Measurements from ENCODE around the gene HES1.

DNA sequence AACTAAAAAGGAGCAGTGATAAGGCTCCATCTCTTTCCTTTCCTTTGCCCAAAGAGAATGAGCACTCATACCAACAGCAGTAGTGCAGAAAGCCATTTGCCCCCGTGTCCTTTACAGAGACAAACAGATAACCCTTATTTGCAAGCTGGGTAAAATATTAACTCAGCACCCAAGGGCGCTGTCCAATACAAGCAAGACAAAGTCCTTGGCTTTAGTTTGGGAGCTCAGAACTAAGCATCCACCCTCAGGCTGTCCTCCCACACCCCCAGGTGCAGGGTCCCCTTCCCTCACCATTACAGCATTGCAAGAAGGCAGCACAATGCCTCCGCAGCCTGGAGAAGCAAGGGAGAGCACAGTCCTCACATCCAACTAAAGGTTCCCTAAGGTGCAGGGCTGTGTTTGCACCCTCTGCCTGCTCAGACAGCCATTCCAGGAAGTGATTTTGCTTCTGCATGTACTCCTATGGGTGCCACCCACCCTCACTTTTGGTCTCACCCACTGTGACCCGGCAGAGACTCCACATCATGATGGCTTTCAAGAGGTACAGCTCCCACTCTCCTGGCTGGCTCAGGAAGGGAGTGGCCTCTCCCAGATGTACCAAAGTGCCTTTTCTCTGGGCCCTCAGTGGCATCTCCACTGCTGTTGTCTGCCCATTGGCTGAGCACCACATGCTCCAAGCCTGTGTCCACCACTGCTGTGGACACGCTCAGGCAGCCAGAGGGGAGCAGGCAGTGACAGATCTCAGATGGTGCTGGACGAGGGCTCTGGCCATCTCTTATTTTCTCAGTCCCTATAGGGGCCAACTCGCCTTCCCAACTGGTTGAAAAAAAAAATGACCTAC, 34.1 kb upstream of the HES1 start:
- TF ChIP-seq CTCF (IDR thresholded peaks at IDR 0.05) (no peak), POLR2A (IDR thresholded peaks at IDR 0.05) (no peak)

Measured in uterus (tissue), 2 donors.